Umbilical cord (tissue), 2 donors: ENCODE results near the gene BCAS3. TPM values are rescaled to one million over a fixed set of nuclear protein-coding genes. Genes with fewer than 3 reads are reported as not detected.
"Not testable (repeated sequence)": the region's sequence is repeated elsewhere in the genome, so short reads cannot be mapped to it uniquely, and the experiment has no call there.

Source experiments
- DNase-seq: peaks from one replicate; pipeline ENCODE4 v3.0.0-alpha.2; 2015; ENCODE audit warnings: low spot score
- total RNA-seq: library from RNA; depleted of rRNA; stranded (reverse); fragments of >200 nt; gene quantifications from one replicate; pipeline ENCODE4 v1.2.3, GENCODE V29; 2014; ENCODE audit warnings: low replicate concordance; ENCODE audit not compliant: insufficient read depth

BCAS3 gene
- total RNA-seq, 1 donor from 2014 or later, result 25.0 TPM

- DNase-seq, result not testable (repeated sequence)
Measured at GRCh38 chr17:61441507-61441906, 763.9 kb downstream of the BCAS3 start.

- no peak for DNase-seq
Measured at GRCh38 chr17:61442136-61442775, 764.6 kb downstream of the BCAS3 start.

Other genes with a start within 250 kb of the BCAS3 start
- gene APPBP2, start 151.6 kb upstream of the BCAS3 start, total RNA-seq, result 60.7 TPM
- 7.5 TPM for gene PPM1D, start 77.7 kb upstream of the BCAS3 start, total RNA-seq